SH-SY5Y (cell line): ENCODE results near the gene LRRC66.

Source experiments
- GATA2 ChIP-seq: IDR thresholded peaks from 2 replicates; pipeline ENCODE4 v1.6.1; 2011; ENCODE audit warnings: mild to moderate bottlenecking, low read depth, low read length
- GATA3 ChIP-seq: IDR thresholded peaks from 2 replicates; pipeline ENCODE4 v1.6.1; 2011; ENCODE audit warnings: low read depth, mild to moderate bottlenecking, low read length, moderate library complexity

DNA sequence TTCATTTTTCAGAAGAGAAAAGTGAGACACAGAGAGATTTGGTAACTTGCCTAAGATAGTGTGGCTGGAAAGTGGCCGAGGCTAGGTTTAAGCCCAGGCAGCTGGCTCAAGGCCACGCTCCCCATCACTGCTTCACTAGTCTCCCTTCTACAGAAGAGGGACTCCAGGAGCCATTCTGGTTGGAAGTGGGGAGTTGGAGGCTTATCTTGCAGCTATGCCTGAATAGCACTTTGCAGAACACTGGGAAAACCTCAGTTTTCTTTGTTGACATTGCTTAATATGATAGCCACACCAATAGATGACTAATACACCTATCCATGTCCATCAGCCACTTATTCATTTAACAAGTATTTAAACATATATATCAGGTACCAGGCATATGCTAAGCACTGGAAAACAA, 18.5 kb downstream of the LRRC66 start:
- no peak for TF ChIP-seq GATA2
- no peak for TF ChIP-seq GATA3
